Measurements from ENCODE around the gene APOBR.

The APOBR gene

GRCh38 chr16:28513484-28514181 lies 19.2 kb downstream of the APOBR start:
- TF ChIP-seq CTCF (IDR thresholded peaks at IDR 0.05; ENCODE audit: insufficient read depth, low read length, missing control alignments): no peak
- DNase-seq (ENCODE audit: low read depth, low spot score): no peak
- CTCF ChIA-PET: interaction anchor here (1.3 kb wide), 1 partner anchor 10 kb away, joined by 4 read pairs; no protein-coding TSS in a partner anchor
- POLR2A ChIA-PET: interaction anchor here (0.6 kb wide), 2 partner anchors 22 to 1100 kb away, joined by 3 read pairs; partner anchors contain the start of gene CLN3
- H3K4me3 ChIP-seq (ENCODE audit: low read depth, low read length): no peak overlapping the region

GRCh38 chr16:28514246-28514645 lies 19.8 kb downstream of the APOBR start:
- TF ChIP-seq CTCF (IDR thresholded peaks at IDR 0.05; ENCODE audit: insufficient read depth, low read length, missing control alignments): no peak
- POLR2A ChIA-PET: interaction anchor here (0.6 kb wide), 1 partner anchor 22 kb away, joined by 3 read pairs; the partner anchor contains the start of gene CLN3
- CTCF ChIA-PET: interaction anchor here (1.3 kb wide), 1 partner anchor 11 kb away, joined by 4 read pairs; no protein-coding TSS in a partner anchor
- no peak for DNase-seq (ENCODE audit: low read depth, low spot score)
- no peak overlapping the region for H3K4me3 ChIP-seq (ENCODE audit: low read depth, low read length)

GRCh38 chr16:28520672-28521071 lies 26.2 kb downstream of the APOBR start:
- no peak for DNase-seq (ENCODE audit: low read depth, low spot score)
- no peak overlapping the region for H3K4me3 ChIP-seq (ENCODE audit: low read depth, low read length)
- ChIA-PET CTCF (no interaction called here), POLR2A (no interaction called here)
- no peak for TF ChIP-seq CTCF (IDR thresholded peaks at IDR 0.05; ENCODE audit: insufficient read depth, low read length, missing control alignments)

- no peak for TF ChIP-seq CTCF (IDR thresholded peaks at IDR 0.05; ENCODE audit: insufficient read depth, low read length, missing control alignments)
- CTCF ChIA-PET: no interaction called here
- no peak for DNase-seq (ENCODE audit: low read depth, low spot score)
- POLR2A ChIA-PET: no interaction called here
- no peak overlapping the region for H3K4me3 ChIP-seq (ENCODE audit: low read depth, low read length)
These were observed 27.0 kb downstream of the APOBR start for GRCh38 chr16:28521436-28521835.

- ChIA-PET POLR2A (no interaction called here), CTCF (no interaction called here)
- DNase-seq (ENCODE audit: low read depth, low spot score): no peak
- no peak for TF ChIP-seq CTCF (IDR thresholded peaks at IDR 0.05; ENCODE audit: insufficient read depth, low read length, missing control alignments)
- H3K4me3 ChIP-seq (ENCODE audit: low read depth, low read length): no peak overlapping the region
These were observed 28.3 kb downstream of the APOBR start for GRCh38 chr16:28522792-28523191.

GRCh38 chr16:28524681-28525171 lies 30.3 kb downstream of the APOBR start:
- ChIA-PET POLR2A (interaction anchor here (0.6 kb wide), 1 partner anchor 240 kb away, joined by 3 read pairs; no protein-coding TSS in a partner anchor), CTCF (interaction anchor here (0.9 kb wide), 1 partner anchor 12 kb away, joined by 3 read pairs; no protein-coding TSS in a partner anchor)
- no peak for DNase-seq (ENCODE audit: low read depth, low spot score)
- H3K4me3 ChIP-seq (ENCODE audit: low read depth, low read length): no peak overlapping the region
- TF ChIP-seq CTCF (IDR thresholded peaks at IDR 0.05; ENCODE audit: insufficient read depth, low read length, missing control alignments): no peak

All from AG04449 (cell line).